ENCODE results near the gene RNF14.
"Not testable (repeated sequence)": the region's sequence is repeated elsewhere in the genome, so short reads cannot be mapped to it uniquely, and the experiment has no call there.

The RNF14 gene, protein sequence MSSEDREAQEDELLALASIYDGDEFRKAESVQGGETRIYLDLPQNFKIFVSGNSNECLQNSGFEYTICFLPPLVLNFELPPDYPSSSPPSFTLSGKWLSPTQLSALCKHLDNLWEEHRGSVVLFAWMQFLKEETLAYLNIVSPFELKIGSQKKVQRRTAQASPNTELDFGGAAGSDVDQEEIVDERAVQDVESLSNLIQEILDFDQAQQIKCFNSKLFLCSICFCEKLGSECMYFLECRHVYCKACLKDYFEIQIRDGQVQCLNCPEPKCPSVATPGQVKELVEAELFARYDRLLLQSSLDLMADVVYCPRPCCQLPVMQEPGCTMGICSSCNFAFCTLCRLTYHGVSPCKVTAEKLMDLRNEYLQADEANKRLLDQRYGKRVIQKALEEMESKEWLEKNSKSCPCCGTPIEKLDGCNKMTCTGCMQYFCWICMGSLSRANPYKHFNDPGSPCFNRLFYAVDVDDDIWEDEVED

DNA sequence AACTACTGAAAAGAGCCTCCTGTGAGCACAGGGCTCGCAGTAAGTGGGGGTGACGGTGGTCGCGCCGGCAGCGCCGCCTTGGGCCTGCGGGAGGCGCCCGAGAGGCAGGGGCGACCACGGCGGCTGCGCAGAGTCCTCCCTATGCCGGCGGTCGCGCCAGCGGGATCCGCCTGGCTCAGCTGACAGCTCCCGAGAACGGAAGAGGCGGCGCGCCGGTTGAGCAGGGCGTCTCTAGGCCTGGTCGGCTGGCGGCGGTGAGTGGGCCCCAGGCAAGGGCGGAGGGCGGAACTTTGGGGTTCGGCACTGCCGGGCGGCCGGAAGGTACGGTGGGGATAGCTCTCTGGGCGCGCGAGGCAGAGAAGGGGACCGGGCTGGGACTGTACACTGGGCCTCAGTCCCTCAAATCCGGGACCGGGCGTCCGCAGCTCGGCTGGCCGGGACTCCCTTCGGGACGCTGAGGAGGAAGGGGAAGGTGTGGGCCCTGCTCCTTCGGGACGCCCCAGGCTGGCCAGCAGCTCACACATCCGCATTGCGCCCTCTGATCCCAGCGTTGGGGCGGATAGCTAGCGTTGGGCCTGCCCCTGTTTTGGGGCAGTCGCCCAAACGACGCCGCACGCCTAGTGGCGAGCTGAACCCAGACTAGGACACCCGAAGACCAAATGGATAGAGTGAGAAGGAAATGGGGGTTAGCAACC lies at the start of gene RNF14:
Gene RNF14, plus strand, starts transcription at position 192 of the 695 bp plus-strand sequence. CDS start 4,484 bp downstream, outside the sequence.
- peak; percentile 80 for DNase-seq

DNA sequence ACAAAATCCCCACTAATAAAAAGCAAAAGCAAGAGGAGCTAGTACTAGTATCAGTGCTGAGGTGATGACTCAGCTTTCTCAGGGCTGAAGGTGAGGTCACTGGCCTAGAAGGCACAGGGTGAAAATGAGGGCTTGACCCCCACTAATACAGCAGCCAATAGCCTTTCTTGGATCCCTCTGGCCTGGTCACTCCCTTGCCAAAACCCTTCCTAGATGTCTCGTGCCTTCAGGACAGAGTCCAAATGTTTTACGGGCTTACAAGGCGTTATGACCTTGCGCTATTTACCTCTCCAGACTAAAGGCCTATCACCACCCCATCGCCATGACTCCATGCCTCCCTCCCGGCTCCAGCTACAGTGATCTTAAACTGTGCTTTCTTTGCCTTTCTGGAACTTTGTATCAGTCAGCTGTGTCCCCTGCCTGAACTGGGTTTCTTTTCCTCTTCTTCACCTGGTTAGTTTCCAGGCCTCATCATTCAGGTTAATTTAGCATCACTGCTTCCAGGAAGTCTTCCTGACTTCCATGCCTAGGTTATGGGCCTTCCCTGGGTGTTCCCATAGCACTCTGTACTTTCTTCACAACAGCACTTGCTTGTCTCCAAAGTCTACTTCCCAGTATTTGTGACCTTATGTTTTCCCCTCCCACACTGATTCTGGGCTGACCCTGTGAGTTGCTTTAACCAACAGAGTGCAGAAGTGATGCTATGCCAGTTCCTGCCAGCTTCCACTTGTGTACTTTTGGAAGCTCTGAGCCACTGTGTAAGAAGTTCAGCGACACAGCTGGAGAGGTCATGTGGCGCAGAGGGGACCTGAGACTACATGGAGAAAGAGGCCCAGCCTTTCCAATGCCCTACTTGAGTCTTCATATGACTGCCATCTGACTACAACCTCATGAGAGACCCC lies 49.4 kb upstream of the RNF14 start:
- DNase-seq, result no peak

DNA sequence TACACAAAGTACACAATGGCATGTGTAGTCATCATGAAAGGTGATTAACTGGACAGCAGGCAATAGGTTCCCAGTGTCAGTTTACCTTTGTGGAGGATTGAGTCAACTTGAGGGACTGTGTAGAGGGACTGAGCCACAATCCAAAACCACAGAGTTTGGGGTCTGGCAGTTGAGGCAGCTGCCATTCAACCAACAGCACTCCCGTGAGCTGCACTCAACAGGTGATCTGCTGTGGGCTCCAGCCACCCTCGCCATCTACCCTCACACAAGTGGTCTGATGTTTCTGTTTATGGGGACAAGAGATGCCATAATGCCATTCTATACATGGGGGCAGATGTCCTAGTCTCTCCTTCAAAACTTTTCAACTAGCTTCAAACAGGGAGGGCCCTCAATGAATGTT lies 48.1 kb upstream of the RNF14 start:
- no peak for DNase-seq

DNA sequence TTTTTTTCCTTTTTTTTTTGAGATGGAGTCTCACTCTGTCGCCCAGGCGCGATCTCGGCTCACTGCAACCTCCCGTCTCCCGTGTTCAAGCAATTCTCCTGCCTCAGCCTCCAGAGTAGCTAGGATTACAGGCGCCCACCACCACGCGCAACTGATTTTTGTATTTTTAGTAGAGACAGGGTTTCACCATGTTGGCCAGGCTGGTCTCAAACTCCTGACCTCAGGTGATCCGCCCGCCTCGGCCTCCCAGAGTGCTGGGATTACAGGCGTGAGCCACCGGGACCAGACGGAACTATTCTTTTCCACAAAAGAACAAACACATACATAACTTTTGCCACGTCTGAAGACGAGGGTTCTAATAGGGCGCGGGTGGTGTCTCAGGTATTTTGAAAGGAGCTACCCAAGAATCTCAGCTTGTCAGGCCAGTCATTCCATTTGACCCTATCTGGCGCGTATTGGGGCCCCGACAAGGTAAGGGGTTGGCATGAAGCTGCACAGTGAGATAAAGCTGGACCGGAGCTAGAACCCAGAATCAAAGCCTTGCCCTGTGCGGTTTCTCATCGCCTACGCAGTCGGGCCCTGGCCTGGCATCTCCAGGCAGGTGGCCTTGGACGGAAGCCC lies 46.0 kb upstream of the RNF14 start:
- not testable (repeated sequence) for DNase-seq

DNA sequence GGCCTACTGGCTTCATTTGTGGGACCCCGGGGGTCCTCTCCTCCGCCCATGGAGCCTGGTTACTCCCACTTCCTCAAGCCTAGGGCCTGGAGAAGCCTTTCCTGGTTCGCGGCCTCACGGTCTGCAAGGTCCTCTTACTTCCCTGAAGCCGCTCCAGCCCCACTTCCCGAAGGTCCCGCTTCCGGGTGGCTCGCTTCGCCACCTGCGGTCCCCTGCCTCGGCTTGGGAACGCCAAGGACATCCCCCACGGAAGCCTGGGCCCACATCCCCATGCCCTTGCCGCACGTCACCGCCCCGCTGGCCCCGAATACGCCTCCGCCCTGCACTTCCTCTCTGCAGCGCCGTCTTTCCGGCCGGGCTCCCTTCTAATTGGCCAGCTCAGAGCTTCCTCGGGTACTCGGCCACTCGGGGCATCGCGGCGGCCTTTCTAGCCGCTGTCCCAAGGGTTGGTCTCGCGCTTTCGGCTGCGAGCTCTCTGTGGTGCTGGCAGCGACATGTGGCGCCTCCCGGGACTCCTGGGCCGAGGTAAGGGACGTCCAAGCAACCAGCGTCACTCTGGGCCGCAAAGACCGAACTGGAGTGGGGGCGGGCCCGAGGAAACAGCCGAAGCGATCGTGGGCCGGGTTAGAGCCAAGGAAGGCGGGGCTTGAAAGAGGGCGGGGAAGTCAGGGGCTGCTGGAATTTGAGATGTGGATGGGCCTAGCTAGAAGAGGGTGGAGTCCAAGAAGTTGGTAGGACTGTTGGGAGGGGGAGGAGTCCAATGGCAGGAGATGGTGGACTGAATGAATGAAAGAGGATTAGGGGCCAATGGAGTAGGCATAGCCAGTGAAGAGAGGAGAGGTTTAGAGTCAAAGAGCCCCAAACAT lies 45.2 kb upstream of the RNF14 start, which contains the start of gene DELE1:
Gene DELE1, plus strand, starts transcription at position 424 of the 866 bp plus-strand sequence. Its CDS starts 71 bp downstream, at position 495.
- DNase-seq, result peak; percentile 74

DNA sequence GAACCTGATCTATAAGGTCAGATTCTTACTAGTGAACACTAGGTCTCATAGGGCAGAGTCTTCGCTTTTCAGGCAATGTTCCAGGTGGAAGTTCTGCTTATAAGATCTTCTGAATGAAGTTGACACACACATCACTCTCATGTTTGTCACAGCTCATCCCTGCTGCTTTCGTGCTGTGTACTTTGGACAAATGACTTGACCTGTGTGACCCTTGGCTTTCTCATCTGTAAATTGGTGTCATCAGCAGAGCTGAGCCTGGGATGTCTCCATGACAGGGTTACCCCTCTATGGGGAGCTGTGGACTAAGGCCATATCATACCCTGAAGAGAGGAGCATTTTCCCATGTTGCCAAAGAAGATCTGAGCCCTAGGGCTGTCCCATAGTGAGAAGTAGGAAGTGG lies 42.5 kb upstream of the RNF14 start:
- no peak for DNase-seq

DNA sequence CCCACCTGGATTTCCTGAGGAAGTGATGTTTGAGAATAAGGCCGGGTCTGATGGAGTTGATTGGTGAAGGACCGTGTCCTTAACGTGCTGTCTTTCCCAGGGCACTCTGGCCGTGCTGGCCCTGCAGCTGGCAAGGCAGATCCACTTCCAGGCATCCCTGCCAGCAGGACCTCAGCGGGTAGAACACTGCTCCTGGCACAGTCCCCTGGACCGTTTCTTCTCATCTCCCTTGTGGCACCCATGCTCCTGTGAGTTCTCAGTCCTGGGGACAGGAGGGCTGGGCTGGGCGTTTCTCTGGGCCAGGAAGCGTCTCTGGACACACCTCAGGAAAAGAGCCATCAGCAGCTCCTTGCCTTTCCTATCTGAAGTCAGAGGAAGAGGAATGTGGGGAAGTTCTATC lies 40.9 kb upstream of the RNF14 start:
- no peak for DNase-seq

DNA sequence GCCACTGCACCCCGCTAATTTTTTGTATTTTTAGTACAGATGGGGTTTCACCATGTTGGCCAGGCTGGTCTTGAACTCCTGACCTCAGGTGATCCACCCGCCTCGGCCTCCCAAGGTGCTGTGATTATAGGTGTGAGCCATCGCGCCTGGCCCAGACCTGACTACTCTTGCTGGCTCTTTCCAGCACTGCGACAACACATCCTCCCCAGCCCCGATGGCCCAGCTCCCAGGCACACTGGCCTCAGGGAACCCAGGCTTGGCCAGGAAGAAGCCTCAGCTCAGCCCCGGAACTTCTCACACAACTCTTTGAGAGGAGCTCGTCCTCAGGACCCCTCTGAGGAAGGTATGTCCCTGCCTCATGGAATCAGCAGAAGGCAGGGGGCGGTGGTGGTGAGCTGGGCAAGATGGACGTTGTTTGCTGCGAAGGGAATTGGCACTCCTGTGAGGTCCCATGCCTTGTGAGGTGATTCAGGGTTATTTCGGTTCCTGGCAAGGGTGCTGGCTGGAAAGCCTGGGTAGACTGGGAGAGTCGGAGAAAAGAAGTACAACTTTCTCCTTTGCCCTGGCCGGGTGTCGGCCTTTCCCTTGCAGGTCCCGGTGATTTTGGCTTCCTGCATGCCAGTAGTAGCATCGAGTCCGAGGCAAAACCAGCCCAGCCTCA lies 39.4 kb upstream of the RNF14 start:
- DNase-seq, result no peak

DNA sequence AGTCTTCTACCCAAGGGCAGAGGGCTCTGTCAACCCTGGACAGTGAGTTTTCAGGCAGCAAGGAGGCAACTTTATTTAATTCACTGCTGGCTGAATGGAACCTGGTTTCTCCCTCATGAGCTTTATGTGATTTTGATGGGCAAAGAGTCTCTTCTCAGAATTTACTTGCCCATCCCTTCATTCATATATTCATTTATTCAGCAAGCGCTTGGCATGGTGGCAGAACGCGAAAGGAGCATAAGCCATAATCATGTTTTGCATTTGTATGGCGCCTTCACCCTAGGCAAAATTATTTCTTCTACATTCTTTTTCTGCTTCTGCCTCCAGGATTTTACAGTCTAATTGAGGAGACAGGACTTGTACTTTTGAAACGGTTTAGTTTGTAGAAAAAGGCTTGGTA lies 37.2 kb upstream of the RNF14 start:
- no peak for DNase-seq

DNA sequence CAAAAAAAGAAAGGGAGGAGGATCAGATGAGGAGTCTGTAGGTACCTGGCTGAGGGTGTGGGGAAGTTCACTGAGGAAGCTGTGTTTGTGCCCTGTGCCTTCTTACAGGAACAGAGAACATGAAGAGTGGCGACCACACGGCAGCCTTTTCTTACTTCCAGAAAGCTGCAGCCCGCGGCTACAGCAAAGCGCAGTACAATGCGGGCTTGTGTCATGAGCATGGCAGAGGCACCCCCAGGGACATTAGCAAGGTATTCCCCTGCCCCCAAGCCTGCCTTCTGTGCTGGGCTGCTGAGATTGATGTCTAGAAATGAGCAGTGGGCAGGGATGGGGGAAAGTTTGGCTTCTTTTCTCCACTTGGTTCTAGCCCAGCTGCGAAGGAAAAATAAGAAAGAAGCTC lies 35.8 kb upstream of the RNF14 start:
- DNase-seq, result no peak

DNA sequence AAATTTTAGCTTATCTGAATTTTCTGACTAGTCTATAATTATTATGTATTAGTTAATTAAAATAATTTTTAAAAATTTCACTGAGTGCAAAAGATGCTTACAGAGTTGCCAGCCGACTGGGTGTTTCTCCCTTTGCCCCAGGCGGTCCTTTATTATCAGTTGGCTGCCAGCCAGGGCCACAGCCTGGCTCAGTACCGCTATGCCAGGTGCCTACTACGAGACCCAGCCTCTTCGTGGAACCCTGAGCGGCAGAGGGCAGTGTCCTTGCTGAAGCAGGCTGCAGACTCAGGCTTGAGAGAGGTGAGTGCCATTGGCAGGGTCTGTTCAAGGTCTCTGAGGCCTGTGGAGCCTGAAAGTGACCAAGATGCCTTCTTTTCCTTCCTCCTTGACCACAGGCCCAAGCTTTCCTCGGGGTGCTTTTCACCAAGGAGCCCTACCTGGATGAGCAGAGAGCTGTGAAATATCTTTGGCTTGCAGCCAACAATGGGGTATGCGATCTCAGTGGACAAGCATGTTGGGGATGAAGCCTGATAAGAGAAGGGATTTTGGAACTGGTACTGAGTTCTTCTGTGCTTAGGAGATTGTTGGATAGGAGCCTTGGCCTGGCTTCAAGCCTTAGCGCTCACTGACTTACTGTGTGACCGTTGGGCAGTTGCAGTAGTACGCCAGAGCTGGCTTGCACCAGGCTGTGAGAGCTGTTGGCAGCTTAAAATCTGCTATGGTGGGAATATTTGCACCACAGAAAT lies 34.6 kb upstream of the RNF14 start:
- DNase-seq, result no peak

DNA sequence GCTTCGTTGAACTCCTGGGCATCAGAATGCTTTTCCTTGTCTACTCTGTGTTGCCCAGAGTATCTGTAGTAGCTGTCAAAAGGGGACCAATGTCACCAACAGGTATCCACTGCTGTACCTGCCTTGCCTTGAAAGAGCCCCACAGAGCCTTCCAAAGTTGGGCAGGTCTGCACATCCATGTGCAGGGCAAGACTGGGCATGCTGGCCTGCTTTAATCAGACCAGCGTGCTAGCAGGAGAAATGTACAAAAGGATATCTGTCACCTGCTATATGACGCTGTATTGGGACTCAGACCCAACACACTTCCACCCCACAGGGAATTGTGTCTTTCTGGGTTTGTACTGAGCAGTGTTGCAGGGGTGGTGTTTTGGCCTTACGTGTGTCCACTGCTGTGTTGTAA lies 33.4 kb upstream of the RNF14 start:
- DNase-seq, result no peak

DNA sequence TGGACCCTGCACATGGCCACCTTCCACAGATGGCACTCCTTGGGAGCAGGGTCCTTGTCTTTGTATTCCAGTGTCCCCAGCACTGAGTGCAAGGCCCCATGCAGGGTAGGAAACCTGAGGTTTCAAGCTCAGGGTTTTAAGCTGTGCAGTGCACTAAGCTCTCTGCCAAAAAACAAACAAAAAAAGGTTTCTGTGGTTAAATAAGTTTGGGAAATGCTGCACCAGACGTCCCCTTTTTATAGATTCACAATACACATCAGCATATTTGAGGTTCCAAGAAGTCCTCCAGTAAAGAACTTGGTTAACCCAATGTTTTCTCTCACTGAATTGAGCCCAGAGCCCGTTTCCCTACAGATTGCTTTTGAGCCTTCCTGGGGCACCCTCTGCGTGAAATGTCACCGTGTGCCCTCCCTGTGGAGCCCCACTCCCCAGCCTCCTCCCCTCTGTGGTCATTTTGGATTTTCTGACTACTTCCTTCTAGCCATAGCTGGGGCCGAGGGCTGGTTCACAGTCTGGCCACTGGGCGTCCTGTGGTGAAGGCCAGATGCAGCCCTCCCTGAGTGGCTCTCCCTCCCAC lies 28.1 kb upstream of the RNF14 start:
- DNase-seq, result no peak

DNA sequence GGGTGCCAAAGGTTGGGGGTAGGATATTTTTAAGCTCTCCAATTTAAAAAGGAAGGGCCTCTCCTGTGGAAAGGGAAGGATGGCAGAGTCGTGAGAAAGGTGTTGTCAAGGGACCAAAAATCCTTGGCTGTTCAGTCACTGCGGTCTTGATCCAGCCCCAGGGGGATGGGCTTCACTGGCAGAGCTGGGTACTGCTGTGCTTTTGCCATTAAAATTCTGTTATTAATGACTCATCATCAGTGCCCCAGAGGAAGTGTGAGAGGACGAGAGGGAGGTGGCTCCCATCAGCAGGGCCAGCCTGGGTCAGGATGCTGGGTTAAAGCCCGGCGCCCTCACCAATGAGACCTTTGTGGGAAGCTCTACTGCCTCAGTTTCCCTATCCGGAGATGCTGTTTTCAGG lies 27.6 kb upstream of the RNF14 start:
- DNase-seq, result no peak

DNA sequence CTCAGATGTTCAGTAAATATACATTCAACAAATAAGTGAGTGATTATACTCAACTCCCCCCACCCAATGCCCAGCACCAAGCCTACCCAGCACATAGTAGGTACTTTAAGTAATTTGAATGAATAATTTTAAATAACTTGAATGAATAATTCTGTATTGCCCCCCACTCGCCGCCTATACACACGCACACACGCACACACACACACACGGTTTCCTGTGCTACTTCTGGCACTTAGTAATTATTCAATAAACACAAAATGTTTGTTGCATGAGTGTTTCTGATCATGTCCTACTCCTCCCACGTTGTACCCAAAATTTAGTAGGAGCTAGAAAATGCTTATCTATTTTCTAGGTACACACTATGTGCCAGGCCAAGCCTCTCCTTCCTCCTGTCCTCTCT lies 27.1 kb upstream of the RNF14 start:
- DNase-seq, result no peak

DNA sequence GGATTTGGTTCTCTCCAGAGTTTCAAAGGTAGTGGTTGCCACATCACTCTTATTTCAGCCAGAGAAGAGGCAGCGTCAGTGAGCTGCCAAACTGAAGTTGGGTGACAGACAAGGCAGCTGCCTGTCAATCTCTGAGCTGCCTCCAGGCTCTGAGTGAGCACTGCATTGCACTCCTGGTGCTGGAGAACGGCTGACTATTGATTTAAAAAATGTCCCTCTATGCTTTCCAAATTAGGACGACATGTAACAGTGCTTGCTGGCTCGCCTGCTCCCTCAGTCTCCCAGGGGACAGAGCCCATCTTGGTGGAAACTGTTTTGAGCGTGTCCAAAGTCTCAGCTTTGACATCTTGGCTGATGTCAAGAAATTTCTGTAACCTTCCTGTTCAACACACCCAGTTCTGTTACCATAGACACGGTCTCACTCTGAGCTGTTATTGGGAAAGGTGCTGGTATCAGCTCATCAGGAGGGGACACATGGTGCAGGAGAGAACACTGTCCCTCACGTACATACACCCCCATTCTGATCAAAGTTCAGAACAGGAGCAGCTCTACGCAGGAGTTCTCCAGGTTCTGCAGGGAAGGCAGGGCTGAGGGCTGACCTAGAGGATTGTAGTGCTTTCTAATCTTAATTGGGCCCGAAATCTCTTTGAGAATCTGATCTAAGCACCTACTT lies 26.6 kb upstream of the RNF14 start:
- DNase-seq, result no peak

DNA sequence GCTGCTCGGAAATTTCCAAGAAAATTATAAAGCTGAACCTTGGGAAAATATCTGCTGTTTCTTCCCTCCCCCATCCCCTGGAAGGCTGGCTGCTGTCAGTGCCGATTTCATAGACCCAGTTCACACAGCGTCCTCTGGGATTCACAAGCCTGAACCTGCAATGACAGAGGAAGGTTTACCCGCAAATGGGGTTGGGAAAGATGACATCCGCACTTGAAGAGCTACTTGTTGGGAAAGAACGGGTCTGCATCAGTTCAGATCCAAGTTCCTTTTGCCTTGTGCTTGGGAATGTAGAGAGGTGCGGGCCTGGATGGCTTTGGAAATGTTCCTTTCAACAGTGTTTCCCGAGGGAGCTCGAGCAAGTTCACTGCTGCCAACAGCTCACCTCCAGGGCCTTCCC lies 24.8 kb upstream of the RNF14 start:
- DNase-seq, result no peak

DNA sequence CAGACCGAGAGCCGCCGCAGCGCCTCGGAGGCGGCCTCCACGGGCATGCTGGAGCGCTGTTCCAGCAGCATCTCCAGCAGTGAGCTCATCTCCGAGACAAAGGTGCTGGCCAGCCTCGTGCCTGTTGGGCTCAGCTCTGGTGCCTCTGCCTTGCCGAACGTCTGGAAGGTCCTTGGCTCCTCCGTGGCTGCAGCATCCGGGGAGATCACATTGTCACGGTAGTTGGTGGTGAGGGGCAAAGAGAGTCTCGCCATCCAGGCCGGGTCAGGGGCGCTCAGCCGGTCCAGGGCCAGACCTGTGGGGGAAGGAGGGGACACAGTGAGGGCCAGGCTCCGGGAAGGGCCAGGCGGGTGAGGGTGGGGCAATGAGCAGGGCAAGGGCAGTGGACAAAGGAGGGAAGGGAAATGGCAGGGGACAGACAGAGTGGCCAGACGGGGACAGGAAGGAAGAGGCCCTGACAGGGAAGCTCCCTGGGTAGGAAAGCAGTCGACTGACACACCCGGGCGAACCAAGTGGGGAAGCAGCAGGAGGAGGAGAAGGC lies 23.3 kb upstream of the RNF14 start:
- DNase-seq, result no peak

DNA sequence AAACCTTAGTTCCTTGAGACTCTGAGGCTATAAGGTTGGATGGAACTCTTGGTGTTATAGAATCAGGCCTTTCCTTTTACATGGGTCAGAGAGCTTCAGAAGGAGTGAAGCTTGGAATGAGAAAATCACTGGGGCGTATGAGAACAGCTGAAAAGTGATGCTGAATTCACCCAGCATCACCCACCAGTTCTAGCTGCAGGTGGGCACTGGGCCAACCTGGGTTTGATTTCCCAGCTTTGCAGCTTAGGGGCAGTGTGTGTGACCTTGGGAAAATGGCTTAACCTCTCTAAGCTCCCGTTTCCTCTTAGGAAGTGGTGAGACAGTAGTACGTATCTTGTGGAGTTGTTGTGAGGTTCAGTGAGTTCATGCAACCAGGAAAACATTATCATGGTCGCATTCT lies 21.6 kb upstream of the RNF14 start:
- DNase-seq, result no peak
